ENCODE results near the gene SMIM8.
"Not testable (repeated sequence)": the region's sequence is repeated elsewhere in the genome, so short reads cannot be mapped to it uniquely, and the experiment has no call there.

Gene SMIM8

GRCh38 chr6:87312860-87313259 is 9.5 kb upstream of the SMIM8 start:
- Histone ChIP-seq H3K36me3 (ENCODE audit: insufficient read depth, low read length) (no peaks in the 10 kb centered on the region), H3K9ac (ENCODE audit: low read depth, low read length) (no peak overlapping the region), H3K4me1 (ENCODE audit: insufficient read depth, low read length) (no peaks in the 10 kb centered on the region), H3K9me3 (ENCODE audit: control insufficient read depth, insufficient read depth, low read length) (no peaks in the 10 kb centered on the region)

DNA sequence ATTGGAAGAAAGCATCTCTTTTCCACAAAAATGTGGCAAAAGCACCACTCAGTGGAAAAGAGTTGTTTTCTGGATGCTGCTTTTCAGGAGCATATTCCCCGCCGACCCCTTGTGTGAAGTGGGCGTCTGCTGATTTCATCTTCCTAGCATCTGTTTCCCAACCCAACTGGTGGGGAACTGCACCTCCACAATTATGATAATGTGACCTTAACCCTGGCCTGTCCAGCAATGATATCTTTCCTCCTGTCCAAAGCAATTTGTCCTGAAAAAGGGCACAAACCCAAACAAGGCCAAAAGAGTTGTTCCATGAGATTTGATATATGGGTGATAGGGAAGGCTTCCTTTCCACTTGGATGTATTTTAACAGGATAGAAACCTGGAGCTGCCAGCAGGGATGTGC is 7.3 kb upstream of the SMIM8 start:
- Histone ChIP-seq H3K9me3 (ENCODE audit: control insufficient read depth, insufficient read depth, low read length) (no peaks in the 10 kb centered on the region), H3K4me1 (ENCODE audit: insufficient read depth, low read length) (no peaks in the 10 kb centered on the region), H3K9ac (ENCODE audit: low read depth, low read length) (no peak overlapping the region)

GRCh38 chr6:87319271-87319987 is 3.0 kb upstream of the SMIM8 start:
- H3K9ac ChIP-seq (ENCODE audit: low read depth, low read length), result no peak overlapping the region
- H3K36me3 ChIP-seq (ENCODE audit: insufficient read depth, low read length), result no peaks in the 10 kb centered on the region
- H3K4me1 ChIP-seq (ENCODE audit: insufficient read depth, low read length), result no peaks in the 10 kb centered on the region
- no peaks in the 10 kb centered on the region for H3K9me3 ChIP-seq (ENCODE audit: control insufficient read depth, insufficient read depth, low read length)

More for the DNA sequence above, 7.3 kb upstream of the SMIM8 start:
- H3K36me3 ChIP-seq (ENCODE audit: insufficient read depth, low read length), result no peaks in the 10 kb centered on the region

DNA sequence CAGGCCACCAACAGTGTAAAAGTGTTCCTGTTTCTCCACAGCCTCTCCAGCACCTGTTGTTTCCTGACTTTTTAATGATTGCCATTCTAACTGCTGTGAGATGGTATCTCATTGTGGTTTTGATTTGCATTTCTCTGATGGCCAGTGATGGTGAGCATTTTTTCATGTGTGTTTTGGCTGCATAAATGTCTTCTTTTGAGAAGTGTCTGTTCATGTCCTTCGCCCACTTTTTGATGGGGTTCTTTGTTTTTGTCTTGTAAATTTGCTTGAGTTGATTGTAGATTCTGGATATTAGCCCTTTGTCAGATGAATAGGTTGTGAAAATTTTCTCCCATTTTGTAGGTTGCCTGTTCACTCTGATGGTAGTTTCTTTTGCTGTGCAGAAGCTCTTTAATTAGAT is 1.5 kb downstream of the SMIM8 start:
- not testable (repeated sequence) for H3K4me1 ChIP-seq (ENCODE audit: insufficient read depth, low read length); H3K36me3 ChIP-seq (ENCODE audit: insufficient read depth, low read length); H3K9me3 ChIP-seq (ENCODE audit: control insufficient read depth, insufficient read depth, low read length); H3K9ac ChIP-seq (ENCODE audit: low read depth, low read length)

DNA sequence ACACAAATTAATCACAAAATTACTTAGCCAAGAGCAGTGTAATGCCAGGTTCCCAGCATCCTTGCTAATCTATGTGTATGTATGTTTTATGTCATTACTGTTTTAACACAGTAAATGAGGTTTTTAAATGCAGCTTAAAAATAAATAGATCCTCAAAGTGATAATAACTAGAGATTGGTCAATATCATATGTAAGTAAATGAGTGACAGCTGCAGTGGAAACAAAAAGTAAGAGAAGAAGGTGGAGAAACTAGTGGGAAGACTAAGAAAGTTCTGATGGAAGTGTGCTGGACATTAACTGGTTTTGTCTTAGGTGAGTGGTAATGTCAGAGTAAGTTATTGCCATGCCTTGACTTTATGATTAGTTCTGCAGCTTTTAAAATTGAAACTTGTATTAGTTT is 8.6 kb downstream of the SMIM8 start:
- Histone ChIP-seq H3K36me3 (ENCODE audit: insufficient read depth, low read length) (no peaks in the 10 kb centered on the region), H3K9me3 (ENCODE audit: control insufficient read depth, insufficient read depth, low read length) (no peaks in the 10 kb centered on the region), H3K4me1 (ENCODE audit: insufficient read depth, low read length) (peaks cover 1% of the 10 kb centered on the region; the same call in 1 of the 2 replicates), H3K9ac (ENCODE audit: low read depth, low read length) (no peak overlapping the region)

DNA sequence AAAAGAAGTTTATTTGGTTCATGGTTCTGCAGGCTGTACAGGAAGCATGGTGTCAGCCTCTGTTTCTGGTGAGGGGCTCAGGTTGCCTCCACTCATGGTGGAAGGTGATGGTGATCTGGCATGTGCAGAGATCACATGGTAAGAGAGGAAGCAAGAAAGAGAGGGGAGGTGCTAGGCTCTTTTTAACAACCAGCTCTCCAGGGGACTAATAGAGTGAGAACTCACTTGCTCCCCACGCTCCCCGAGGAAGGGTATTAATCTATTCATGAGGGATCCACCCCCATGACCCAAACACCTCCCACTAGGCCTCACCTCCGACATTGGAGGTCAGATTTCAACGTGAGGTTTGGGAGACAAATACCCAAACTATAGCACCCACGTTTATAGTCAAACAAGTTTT is 10.6 kb downstream of the SMIM8 start:
- peaks cover 5% of the 10 kb centered on the region; the same call in 1 of the 2 replicates for H3K4me1 ChIP-seq (ENCODE audit: insufficient read depth, low read length)
- H3K36me3 ChIP-seq (ENCODE audit: insufficient read depth, low read length), result no peaks in the 10 kb centered on the region
- H3K9me3 ChIP-seq (ENCODE audit: control insufficient read depth, insufficient read depth, low read length), result no peaks in the 10 kb centered on the region
- H3K9ac ChIP-seq (ENCODE audit: low read depth, low read length), result no peak overlapping the region

GRCh38 chr6:87333591-87334181 is 11.3 kb downstream of the SMIM8 start:
- Histone ChIP-seq H3K9me3 (ENCODE audit: control insufficient read depth, insufficient read depth, low read length) (no peaks in the 10 kb centered on the region), H3K4me1 (ENCODE audit: insufficient read depth, low read length) (peaks cover 5% of the 10 kb centered on the region; the same call in 1 of the 2 replicates), H3K9ac (ENCODE audit: low read depth, low read length) (no peak overlapping the region), H3K36me3 (ENCODE audit: insufficient read depth, low read length) (no peaks in the 10 kb centered on the region)

- Histone ChIP-seq H3K4me1 (ENCODE audit: insufficient read depth, low read length) (peaks cover 5% of the 10 kb centered on the region; the same call in 1 of the 2 replicates), H3K9me3 (ENCODE audit: control insufficient read depth, insufficient read depth, low read length) (no peaks in the 10 kb centered on the region), H3K9ac (ENCODE audit: low read depth, low read length) (no peak overlapping the region), H3K36me3 (ENCODE audit: insufficient read depth, low read length) (no peaks in the 10 kb centered on the region)
Measured at GRCh38 chr6:87334683-87335082, 12.3 kb downstream of the SMIM8 start.

- Histone ChIP-seq H3K4me1 (ENCODE audit: insufficient read depth, low read length) (peaks cover 5% of the 10 kb centered on the region; the same call in 1 of the 2 replicates), H3K9ac (ENCODE audit: low read depth, low read length) (no peak overlapping the region), H3K36me3 (ENCODE audit: insufficient read depth, low read length) (no peaks in the 10 kb centered on the region), H3K9me3 (ENCODE audit: control insufficient read depth, insufficient read depth, low read length) (no peaks in the 10 kb centered on the region)
Measured at GRCh38 chr6:87336367-87336766, 14.0 kb downstream of the SMIM8 start.

GRCh38 chr6:87340230-87340629 is 17.8 kb downstream of the SMIM8 start:
- H3K9me3 ChIP-seq (ENCODE audit: control insufficient read depth, insufficient read depth, low read length), result no peaks in the 10 kb centered on the region
- no peak overlapping the region for H3K9ac ChIP-seq (ENCODE audit: low read depth, low read length)
- peaks cover 5% of the 10 kb centered on the region; the same call in 1 of the 2 replicates for H3K4me1 ChIP-seq (ENCODE audit: insufficient read depth, low read length)
- no peaks in the 10 kb centered on the region for H3K36me3 ChIP-seq (ENCODE audit: insufficient read depth, low read length)

DNA sequence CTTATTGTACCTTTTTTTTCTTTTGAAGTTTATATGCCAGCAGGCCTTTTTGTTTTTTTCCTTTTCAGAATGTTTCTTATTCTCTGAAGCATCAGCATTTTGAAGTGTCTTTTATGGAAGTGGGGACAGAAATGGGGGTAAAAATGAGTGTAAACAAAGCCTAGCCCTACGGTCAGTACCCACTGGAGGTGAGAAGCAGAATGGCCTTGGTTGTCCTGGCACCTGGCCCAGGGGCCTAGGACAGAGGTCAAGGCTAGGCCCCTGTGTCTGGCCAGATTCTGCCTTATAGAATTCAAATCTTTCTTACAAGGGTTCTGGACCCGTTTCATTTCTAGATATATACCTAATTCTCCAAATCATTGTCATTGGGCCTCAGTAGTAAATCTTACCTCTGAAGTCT is 18.8 kb downstream of the SMIM8 start:
- Histone ChIP-seq H3K4me1 (ENCODE audit: insufficient read depth, low read length) (0 out of 2 replicates have a peak, but pooled peaks cover 2% of the 10 kb centered on the region), H3K9ac (ENCODE audit: low read depth, low read length) (no peak overlapping the region), H3K9me3 (ENCODE audit: control insufficient read depth, insufficient read depth, low read length) (no peaks in the 10 kb centered on the region), H3K36me3 (ENCODE audit: insufficient read depth, low read length) (no peaks in the 10 kb centered on the region)

DNA sequence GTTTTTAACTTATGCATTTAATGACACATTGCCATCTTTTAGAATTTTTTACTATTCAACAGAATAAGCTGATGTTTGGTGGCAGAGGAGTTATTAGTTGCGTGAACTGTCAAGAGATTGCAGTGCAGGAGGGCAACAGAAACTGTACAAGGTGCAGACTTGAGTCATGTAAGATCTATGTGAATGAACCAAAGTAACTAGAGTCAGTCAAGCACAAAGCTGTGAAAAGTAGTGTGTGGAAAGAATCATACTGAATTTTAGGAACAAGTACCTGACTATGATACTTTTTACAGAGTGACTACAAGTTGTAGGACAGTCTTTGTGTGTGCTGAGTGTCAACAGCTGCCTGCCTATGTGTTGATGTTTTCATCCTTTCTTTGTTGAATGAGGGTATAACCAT is 19.5 kb downstream of the SMIM8 start:
- H3K9ac ChIP-seq (ENCODE audit: low read depth, low read length), result no peak overlapping the region
- no peaks in the 10 kb centered on the region for H3K9me3 ChIP-seq (ENCODE audit: control insufficient read depth, insufficient read depth, low read length)
- no peaks in the 10 kb centered on the region for H3K4me1 ChIP-seq (ENCODE audit: insufficient read depth, low read length)
- H3K36me3 ChIP-seq (ENCODE audit: insufficient read depth, low read length), result no peaks in the 10 kb centered on the region

DNA sequence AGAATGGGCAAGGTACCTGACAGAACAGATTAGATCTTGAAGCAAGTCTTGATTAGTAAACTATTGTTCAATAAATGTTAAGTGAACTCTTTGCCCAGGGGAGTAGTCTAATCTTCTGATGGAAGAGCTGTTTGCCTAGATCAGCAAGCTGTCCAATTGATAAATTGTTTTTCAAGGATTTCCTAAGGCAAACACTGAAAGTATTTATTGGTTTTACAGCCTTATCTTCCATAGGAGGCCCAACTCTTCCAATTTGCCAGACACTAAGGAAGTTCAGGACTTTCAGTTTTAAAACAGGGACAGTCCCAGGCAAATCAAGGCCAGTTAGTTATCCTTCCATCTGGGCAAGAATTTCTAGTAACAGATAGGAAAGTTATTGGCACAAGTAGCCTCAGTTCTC is 20.4 kb downstream of the SMIM8 start:
- no peaks in the 10 kb centered on the region for H3K36me3 ChIP-seq (ENCODE audit: insufficient read depth, low read length)
- no peaks in the 10 kb centered on the region for H3K4me1 ChIP-seq (ENCODE audit: insufficient read depth, low read length)
- H3K9me3 ChIP-seq (ENCODE audit: control insufficient read depth, insufficient read depth, low read length), result no peaks in the 10 kb centered on the region
- H3K9ac ChIP-seq (ENCODE audit: low read depth, low read length), result no peak overlapping the region

DNA sequence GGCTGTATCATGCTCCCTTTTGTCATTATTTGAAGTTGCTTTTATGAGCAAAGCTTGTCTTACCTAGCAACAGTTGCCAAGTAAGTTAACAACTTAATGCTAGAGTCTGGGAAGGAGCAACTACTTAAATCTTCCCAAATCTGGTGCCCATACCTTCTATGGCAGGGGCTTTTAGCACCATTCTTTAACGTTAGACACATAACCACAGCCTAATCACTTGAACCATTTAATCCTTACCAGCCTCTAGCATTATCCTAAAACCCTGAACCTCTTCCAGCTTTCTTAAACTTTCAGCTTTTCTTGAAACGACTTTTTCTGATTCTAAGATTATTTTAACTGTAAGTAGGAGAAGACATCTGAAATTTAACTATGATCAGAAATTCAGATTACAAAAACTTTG is 22.3 kb downstream of the SMIM8 start, which contains the start of gene C6orf163:
Gene C6orf163, plus strand, starts transcription at position 83 of the 400 bp plus-strand sequence. Its CDS starts 287 bp downstream, at position 370.
- H3K9ac ChIP-seq (ENCODE audit: low read depth, low read length), result no peak within 1 kb of the TSS
- H3K9me3 ChIP-seq (ENCODE audit: control insufficient read depth, insufficient read depth, low read length), result no peaks in the 10 kb centered on the region

GRCh38 chr6:87346700-87347099 is 24.3 kb downstream of the SMIM8 start:
- Histone ChIP-seq H3K4me1 (ENCODE audit: insufficient read depth, low read length) (no peaks in the 10 kb centered on the region), H3K9me3 (ENCODE audit: control insufficient read depth, insufficient read depth, low read length) (no peaks in the 10 kb centered on the region), H3K36me3 (ENCODE audit: insufficient read depth, low read length) (no peaks in the 10 kb centered on the region; the same call in 1 of the 2 replicates), H3K9ac (ENCODE audit: low read depth, low read length) (no peak overlapping the region)

More for the DNA sequence above, 22.3 kb downstream of the SMIM8 start, which contains the start of gene C6orf163:
- Histone ChIP-seq H3K36me3 (ENCODE audit: insufficient read depth, low read length) (no peaks in the 10 kb centered on the region; the same call in 1 of the 2 replicates), H3K4me1 (ENCODE audit: insufficient read depth, low read length) (no peaks in the 10 kb centered on the region)
